ENCODE data around the gene NNAT. TPM values are rescaled to one million over a fixed set of nuclear protein-coding genes. Genes with fewer than 3 reads are reported as not detected.

Gene NNAT
- total RNA-seq, 1 donor from 2014 or later: 19.3 TPM

GRCh38 chr20:37494796-37495195 is 26.3 kb upstream of the NNAT start:
- no peaks in the 10 kb centered on the region for H3K4me1 Mint-ChIP-seq
- H3K4me3 Mint-ChIP-seq: no peak overlapping the region
- no peaks in the 10 kb centered on the region for H3K9me3 Mint-ChIP-seq
- no peak overlapping the region for H3K27ac Mint-ChIP-seq
- TF ChIP-seq CTCF (IDR thresholded peaks at IDR 0.05; ENCODE audit: unreplicated experiment): no peak
- no peaks in the 10 kb centered on the region for H3K27me3 Mint-ChIP-seq (ENCODE audit: low read depth)
- DNase-seq (ENCODE audit: low spot score in 2 of 2, unreplicated experiment in 2 of 2): no peak
- peaks cover 3% of the 10 kb centered on the region for H3K36me3 Mint-ChIP-seq

- H3K9me3 Mint-ChIP-seq: no peaks in the 10 kb centered on the region
- H3K4me1 Mint-ChIP-seq: no peaks in the 10 kb centered on the region
- DNase-seq (ENCODE audit: low spot score in 2 of 2, unreplicated experiment in 2 of 2): no peak
- TF ChIP-seq CTCF (IDR thresholded peaks at IDR 0.05; ENCODE audit: unreplicated experiment): no peak
- H3K36me3 Mint-ChIP-seq: peaks cover 3% of the 10 kb centered on the region
- no peak overlapping the region for H3K27ac Mint-ChIP-seq
- H3K27me3 Mint-ChIP-seq (ENCODE audit: low read depth): no peaks in the 10 kb centered on the region
- no peak overlapping the region for H3K4me3 Mint-ChIP-seq
Observed at GRCh38 chr20:37498066-37498665, 22.9 kb upstream of the NNAT start.

GRCh38 chr20:37500311-37500710 is 20.7 kb upstream of the NNAT start:
- Mint-ChIP-seq H3K27ac (no peak overlapping the region), H3K9me3 (no peaks in the 10 kb centered on the region), H3K4me1 (no peaks in the 10 kb centered on the region), H3K27me3 (ENCODE audit: low read depth) (no peaks in the 10 kb centered on the region), H3K4me3 (no peak overlapping the region), H3K36me3 (no peaks in the 10 kb centered on the region)
- TF ChIP-seq CTCF (IDR thresholded peaks at IDR 0.05; ENCODE audit: unreplicated experiment): no peak
- no peak for DNase-seq (ENCODE audit: low spot score in 2 of 2, unreplicated experiment in 2 of 2)

- no peaks in the 10 kb centered on the region for H3K9me3 Mint-ChIP-seq
- no peak for DNase-seq (ENCODE audit: low spot score in 2 of 2, unreplicated experiment in 2 of 2)
- no peak overlapping the region for H3K4me3 Mint-ChIP-seq
- H3K4me1 Mint-ChIP-seq: peaks cover 2% of the 10 kb centered on the region
- no peaks in the 10 kb centered on the region for H3K27me3 Mint-ChIP-seq (ENCODE audit: low read depth)
- no peak for TF ChIP-seq CTCF (IDR thresholded peaks at IDR 0.05; ENCODE audit: unreplicated experiment)
- H3K27ac Mint-ChIP-seq: no peak overlapping the region
- no peaks in the 10 kb centered on the region for H3K36me3 Mint-ChIP-seq
Observed at GRCh38 chr20:37501940-37502339, 19.1 kb upstream of the NNAT start.

GRCh38 chr20:37502654-37503053 is 18.4 kb upstream of the NNAT start:
- Mint-ChIP-seq H3K36me3 (no peaks in the 10 kb centered on the region), H3K9me3 (no peaks in the 10 kb centered on the region), H3K4me3 (no peak overlapping the region), H3K4me1 (peaks cover 2% of the 10 kb centered on the region), H3K27me3 (ENCODE audit: low read depth) (no peaks in the 10 kb centered on the region), H3K27ac (no peak overlapping the region)
- TF ChIP-seq CTCF (IDR thresholded peaks at IDR 0.05; ENCODE audit: unreplicated experiment): no peak
- DNase-seq (ENCODE audit: low spot score in 2 of 2, unreplicated experiment in 2 of 2): no peak
